B cell (primary cell): Measurements from ENCODE around the gene GNG2.

ENCODE experiments used
- EZH2 ChIP-seq: IDR thresholded peaks from 2 replicates; pipeline ENCODE4 v1.6.1; 2012; ENCODE audit warnings: borderline replicate concordance, low read depth, mild to moderate bottlenecking, moderate library complexity, low read length; ENCODE audit not compliant: insufficient read depth, poor library complexity, severe bottlenecking
- TF ChIP-seq, protein P1 (sequence below): fragments of 200-600 bp; IDR thresholded peaks from one replicate; pipeline ENCODE4 v1.8.0; 2022; ENCODE audit warnings: antibody characterized with exemption, mild to moderate bottlenecking

- TF ChIP-seq, protein P1, sequence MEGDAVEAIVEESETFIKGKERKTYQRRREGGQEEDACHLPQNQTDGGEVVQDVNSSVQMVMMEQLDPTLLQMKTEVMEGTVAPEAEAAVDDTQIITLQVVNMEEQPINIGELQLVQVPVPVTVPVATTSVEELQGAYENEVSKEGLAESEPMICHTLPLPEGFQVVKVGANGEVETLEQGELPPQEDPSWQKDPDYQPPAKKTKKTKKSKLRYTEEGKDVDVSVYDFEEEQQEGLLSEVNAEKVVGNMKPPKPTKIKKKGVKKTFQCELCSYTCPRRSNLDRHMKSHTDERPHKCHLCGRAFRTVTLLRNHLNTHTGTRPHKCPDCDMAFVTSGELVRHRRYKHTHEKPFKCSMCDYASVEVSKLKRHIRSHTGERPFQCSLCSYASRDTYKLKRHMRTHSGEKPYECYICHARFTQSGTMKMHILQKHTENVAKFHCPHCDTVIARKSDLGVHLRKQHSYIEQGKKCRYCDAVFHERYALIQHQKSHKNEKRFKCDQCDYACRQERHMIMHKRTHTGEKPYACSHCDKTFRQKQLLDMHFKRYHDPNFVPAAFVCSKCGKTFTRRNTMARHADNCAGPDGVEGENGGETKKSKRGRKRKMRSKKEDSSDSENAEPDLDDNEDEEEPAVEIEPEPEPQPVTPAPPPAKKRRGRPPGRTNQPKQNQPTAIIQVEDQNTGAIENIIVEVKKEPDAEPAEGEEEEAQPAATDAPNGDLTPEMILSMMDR, result no peak
- TF ChIP-seq EZH2, result no peak
Measured at GRCh38 chr14:51880835-51881580, 20.6 kb downstream of the GNG2 start.
